T-cell (primary cell): ENCODE measurements around the gene RFTN1. TPM values are rescaled to one million over a fixed set of nuclear protein-coding genes. Genes with fewer than 3 reads are reported as not detected.

ENCODE experiments used
- ATAC-seq, 4 experiments: fragments of 200-7000 bp in 3 of 4; fragments of 150-1000 bp in 1 of 4; cut with Tn5 transposase; replicated peaks in 1 of 4; 1 replicate in 3 of 4; 2 replicates in 1 of 4; pipeline ENCODE4 v1.10.0; 2021; ENCODE audit warnings: moderate library complexity in 3 of 4, mild to moderate bottlenecking in 2 of 4, moderate number of reproducible peaks in 1 of 4
- CTCF ChIA-PET, 2 donors: fragments of 300-600 bp; sonication (Branson Sonifier 250); formaldehyde crosslinking; loops; one replicate each; lab custom pipeline; 2022; ENCODE audit warnings: antibody characterized with exemption in 2 of 2; lab: Charles Lee
- POLR2A ChIA-PET, 2 donors: fragments of 300-600 bp; sonication (Branson Sonifier 250); formaldehyde crosslinking; loops; one replicate each; lab custom pipeline; 2022; ENCODE audit warnings: antibody characterized with exemption in 2 of 2; lab: Charles Lee
- DNase-seq, 35 experiments: peaks; one replicate each; pipeline versions ENCODE4 v3.0.0 to v3.0.0-alpha.2; 2013 to 2023
- H3K27ac ChIP-seq: one replicate; pipeline ENCODE4 v1.5.1; 2013; ENCODE audit warnings: low read length
- H3K27me3 ChIP-seq, 2 experiments: replicated peaks in 1 of 2; 1 replicate in 1 of 2; 2 replicates in 1 of 2; pipeline versions ENCODE4 v1.6.1 to v1.7.0; 2013; ENCODE audit warnings: low read length in 1 of 2, mixed read lengths in 1 of 2; ENCODE audit not compliant: control insufficient read depth in 2 of 2, insufficient read depth in 2 of 2; ENCODE audit errors: extremely low read depth in 1 of 2
- H3K36me3 ChIP-seq, 2 donors: 1 replicate in 1 of 2; 2 replicates in 1 of 2; pipeline versions ENCODE4 v1.6.1 to v1.7.0; 2013; ENCODE audit warnings: low read length in 1 of 2; ENCODE audit not compliant: control insufficient read depth in 2 of 2, insufficient read depth in 1 of 2; ENCODE audit errors: extremely low read depth in 1 of 2
- H3K4me1 ChIP-seq, 2 experiments: 1 replicate in 1 of 2; 2 replicates in 1 of 2; pipeline versions ENCODE4 v1.6.1 to v1.7.0; 2013; ENCODE audit warnings: low read length in 2 of 2, mixed read lengths in 1 of 2; ENCODE audit not compliant: insufficient read depth in 2 of 2, control insufficient read depth in 1 of 2; ENCODE audit errors: extremely low read depth in 1 of 2
- H3K4me3 ChIP-seq, 2 donors: 1 replicate in 1 of 2; 2 replicates in 1 of 2; pipeline versions ENCODE4 v1.5.1 to v1.7.0; 2013; ENCODE audit warnings: mild to moderate bottlenecking in 2 of 2, low read length in 1 of 2, moderate library complexity in 1 of 2; ENCODE audit not compliant: control insufficient read depth in 1 of 2; ENCODE audit errors: extremely low read depth in 1 of 2
- H3K9me3 ChIP-seq: 2 replicates; pipeline ENCODE4 v1.7.0; 2013
- H3K27ac Mint-ChIP-seq, 2 donors: one replicate each; pipeline ENCODE4 v1.8.0; 2020 to 2021; ENCODE audit warnings: mild to moderate bottlenecking in 2 of 2, mixed read lengths in 2 of 2
- H3K27me3 Mint-ChIP-seq, 2 donors: one replicate each; pipeline ENCODE4 v1.8.0; 2021 to 2022; ENCODE audit warnings: mixed read lengths in 2 of 2
- H3K36me3 Mint-ChIP-seq: one replicate; pipeline ENCODE4 v1.8.0; 2021; ENCODE audit warnings: mixed read lengths
- H3K4me1 Mint-ChIP-seq, 3 donors: one replicate each; pipeline ENCODE4 v1.8.0; 2020 to 2022; ENCODE audit warnings: mixed read lengths in 3 of 3, mild to moderate bottlenecking in 1 of 3
- H3K4me3 Mint-ChIP-seq, 3 donors: one replicate each; pipeline ENCODE4 v1.8.0; 2020 to 2022; ENCODE audit warnings: mild to moderate bottlenecking in 3 of 3, mixed read lengths in 3 of 3, moderate library complexity in 3 of 3
- H3K9me3 Mint-ChIP-seq, 3 donors: one replicate each; pipeline ENCODE4 v1.8.0; 2020 to 2022; ENCODE audit warnings: mixed read lengths in 3 of 3
- WGBS: methylation state at CpG from one replicate; pipeline ENCODE4 v1.1.5; 2013; ENCODE audit warnings: missing lambda C conversion rate; ENCODE audit not compliant: insufficient coverage; 5-methylcytosine and 5-hydroxymethylcytosine counted together
- total RNA-seq, 35 experiments: library from RNA in 6 of 35; stranded (reverse) in 6 of 35; fragments of 120-200 nt in 1 of 35; gene quantifications; one replicate each; pipeline versions ENCODE4 v1.2.1 to v1.2.4 and lab custom pipeline; 2013 to 2026

The RFTN1 gene, protein sequence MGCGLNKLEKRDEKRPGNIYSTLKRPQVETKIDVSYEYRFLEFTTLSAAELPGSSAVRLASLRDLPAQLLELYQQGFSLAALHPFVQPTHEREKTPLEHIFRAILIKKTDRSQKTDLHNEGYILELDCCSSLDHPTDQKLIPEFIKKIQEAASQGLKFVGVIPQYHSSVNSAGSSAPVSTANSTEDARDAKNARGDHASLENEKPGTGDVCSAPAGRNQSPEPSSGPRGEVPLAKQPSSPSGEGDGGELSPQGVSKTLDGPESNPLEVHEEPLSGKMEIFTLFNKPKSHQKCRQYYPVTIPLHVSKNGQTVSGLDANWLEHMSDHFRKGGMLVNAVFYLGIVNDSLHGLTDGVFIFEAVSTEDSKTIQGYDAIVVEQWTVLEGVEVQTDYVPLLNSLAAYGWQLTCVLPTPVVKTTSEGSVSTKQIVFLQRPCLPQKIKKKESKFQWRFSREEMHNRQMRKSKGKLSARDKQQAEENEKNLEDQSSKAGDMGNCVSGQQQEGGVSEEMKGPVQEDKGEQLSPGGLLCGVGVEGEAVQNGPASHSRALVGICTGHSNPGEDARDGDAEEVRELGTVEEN
- total RNA-seq: 10 to 100 TPM; 55.5 to 73.4 (median 70.7) TPM
- 51.3 TPM for total RNA-seq (2013)
- 57.6 to 219 (median 96.1) reads per million in 29 experiments for total RNA-seq (lab: John Stamatoyannopoulos, UW)

DNA sequence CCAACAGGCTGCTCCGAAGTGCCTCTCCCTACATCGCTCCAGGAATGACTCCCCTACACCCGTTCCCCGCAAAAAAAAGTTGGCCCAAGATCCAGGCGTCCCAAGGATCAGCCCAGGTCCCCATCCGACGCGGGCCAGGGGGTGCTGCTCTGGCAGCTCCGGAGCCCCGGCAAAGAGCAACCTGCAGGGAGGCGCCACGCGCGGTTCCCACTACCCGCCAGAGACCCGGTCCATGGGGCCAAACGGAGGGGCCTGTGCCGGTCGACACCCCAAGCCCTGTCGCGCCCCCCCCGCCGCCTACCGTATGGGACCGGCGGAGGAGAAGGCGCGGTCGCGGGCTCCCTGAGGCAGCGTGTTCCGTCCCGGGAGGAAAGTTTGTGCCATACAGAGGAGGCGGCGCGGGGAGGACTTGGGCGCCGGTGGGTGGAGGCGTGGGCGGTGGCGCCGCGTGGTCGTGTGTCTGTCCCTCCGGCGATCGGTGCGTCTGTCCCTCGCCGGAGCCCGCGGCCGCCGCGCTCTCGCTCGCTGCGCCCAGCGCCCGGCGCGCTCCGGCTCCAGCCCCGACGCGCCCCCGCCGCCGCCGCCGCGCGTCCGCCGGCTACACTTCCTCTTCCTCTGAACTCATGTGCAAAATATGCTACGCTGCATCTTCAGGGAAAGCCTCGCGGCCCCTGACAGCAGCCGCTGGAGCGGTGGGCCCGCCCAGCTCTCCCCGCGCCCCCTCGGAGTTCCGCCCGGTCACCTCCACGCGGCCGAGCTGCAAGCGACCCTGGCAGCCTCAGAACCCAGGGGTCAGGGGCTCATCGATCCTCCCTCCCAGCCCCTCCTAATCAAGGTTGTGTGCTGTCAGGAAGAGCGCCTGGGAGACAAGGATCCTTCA lies at the start of gene RFTN1:
Gene RFTN1 (minus strand): TSS at position 559 of the 880 bp plus-strand sequence. CDS start 19,830 bp downstream, outside the sequence.
- WGBS: under 1% methylated on average over 89 of the region's 92 CpGs
- ATAC-seq: peak; percentile 19 to 57 (median 54)
- H3K4me3 Mint-ChIP-seq: peak within 1 kb of the TSS; percentile 97 to 98 (median 97)
- H3K36me3 Mint-ChIP-seq: no peaks in the 10 kb centered on the region
- no peaks in the 10 kb centered on the region for H3K27me3 Mint-ChIP-seq
- POLR2A ChIA-PET: interaction anchor here (0.5 to 1.5 kb wide), 5 partner anchors 61 to 228 kb away, joined by 3 to 6 read pairs (median 3); no protein-coding TSS in a partner anchor
- Histone ChIP-seq H3K4me3 (peak within 1 kb of the TSS; percentile 89 to 91), H3K27ac (peak within 1 kb of the TSS; percentile 88), H3K9me3 (no peaks in the 10 kb centered on the region), H3K36me3 (no peaks in the 10 kb centered on the region), H3K27me3 (no peaks in the 10 kb centered on the region), H3K4me1 (peaks cover 39 to 67% of the 10 kb centered on the region in 2 experiments)
- CTCF ChIA-PET: no interaction called here
- peaks cover 63 to 71% (median 69%) of the 10 kb centered on the region in 3 donors for H3K4me1 Mint-ChIP-seq
- DNase-seq: peak; percentile 19 to 74 (median 48)
- no peaks in the 10 kb centered on the region for H3K9me3 Mint-ChIP-seq
- H3K27ac Mint-ChIP-seq: peak within 1 kb of the TSS; percentile 89 to 94

DNA sequence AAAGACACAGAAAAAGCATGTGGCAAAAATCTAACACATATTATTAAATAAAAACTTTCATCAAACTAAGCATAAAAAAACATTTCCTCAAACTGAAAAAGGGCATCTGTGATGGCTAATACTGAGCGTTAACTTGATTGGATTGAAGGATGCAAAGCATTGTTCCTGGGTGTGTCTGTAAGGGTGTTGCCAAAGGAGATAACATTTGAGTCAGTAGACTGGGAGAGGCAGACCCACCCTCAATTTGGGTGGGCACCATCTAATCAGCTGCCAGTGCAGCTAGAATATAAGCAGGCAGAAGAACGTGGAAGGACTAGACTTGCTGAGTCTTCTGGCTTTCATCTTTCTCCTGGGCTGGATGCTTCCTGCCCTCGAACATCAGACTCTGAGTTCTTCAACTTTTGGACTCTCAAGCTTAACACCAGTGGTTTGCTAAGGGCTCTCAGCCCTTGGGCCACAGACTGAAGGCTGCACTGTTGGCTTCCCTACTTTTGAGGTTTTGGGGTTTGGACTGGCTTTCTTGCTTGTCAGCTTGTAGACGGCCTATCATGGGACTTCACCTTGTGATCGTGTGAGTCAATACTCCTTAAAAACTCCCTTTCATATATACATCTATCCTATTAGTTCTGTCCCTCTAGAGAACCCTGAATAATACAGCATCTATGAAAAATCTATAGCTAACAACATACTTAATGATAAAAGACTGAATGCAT lies 46.3 kb upstream of the RFTN1 start:
- ChIA-PET CTCF (interaction anchor here in 1 of 2 donors (0.6 kb wide), 1 partner anchor 146 kb away, joined by 3 read pairs; no protein-coding TSS in a partner anchor), POLR2A (no interaction called here)
- H3K4me3 Mint-ChIP-seq: no peak overlapping the region
- H3K4me1 Mint-ChIP-seq: no peaks in the 10 kb centered on the region
- WGBS: 88% methylated on average over 2 of the region's 5 CpGs
- H3K36me3 Mint-ChIP-seq: no peaks in the 10 kb centered on the region
- Histone ChIP-seq H3K4me3 (no peak overlapping the region), H3K36me3 (no peaks in the 10 kb centered on the region), H3K9me3 (no peaks in the 10 kb centered on the region), H3K4me1 (no peaks in the 10 kb centered on the region), H3K27me3 (peaks cover 0 to 9% of the 10 kb centered on the region in 2 experiments), H3K27ac (no peak overlapping the region)
- peaks cover 0 to 6% of the 10 kb centered on the region in 2 donors for H3K27me3 Mint-ChIP-seq
- ATAC-seq (no peak), DNase-seq (no peak)
- no peaks in the 10 kb centered on the region for H3K9me3 Mint-ChIP-seq
- H3K27ac Mint-ChIP-seq: no peak overlapping the region

DNA sequence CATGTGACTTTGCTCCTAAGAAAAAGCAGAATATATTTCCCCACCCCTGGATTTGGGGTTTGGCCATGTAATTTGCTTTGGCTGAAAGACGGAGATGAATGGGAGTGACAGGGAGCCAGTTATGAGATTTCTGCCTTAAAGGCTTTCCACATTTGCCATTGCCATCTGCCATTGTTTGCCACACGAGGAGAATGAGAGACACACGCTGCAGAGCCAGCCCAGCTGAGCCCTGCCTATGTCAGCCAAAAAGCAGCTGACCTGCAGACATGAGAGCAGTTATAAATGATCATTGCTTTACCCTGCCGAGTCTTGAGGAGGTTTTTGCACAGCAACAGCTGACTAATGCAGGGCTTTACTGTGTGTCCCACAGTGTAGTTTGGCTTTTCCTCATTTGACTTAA lies 40.6 kb upstream of the RFTN1 start:
- H3K9me3 ChIP-seq: no peaks in the 10 kb centered on the region
- H3K4me1 ChIP-seq: peaks cover 0 to 2% of the 10 kb centered on the region in 2 experiments
- no peak overlapping the region for H3K4me3 ChIP-seq
- ATAC-seq (no peak), DNase-seq (no peak)
- Mint-ChIP-seq H3K4me3 (no peak overlapping the region), H3K27me3 (peaks cover 5 to 9% of the 10 kb centered on the region in 2 donors), H3K36me3 (no peaks in the 10 kb centered on the region), H3K9me3 (no peaks in the 10 kb centered on the region), H3K27ac (no peak overlapping the region), H3K4me1 (peaks cover 6 to 9% (median 6%) of the 10 kb centered on the region in 3 donors)
- POLR2A ChIA-PET: no interaction called here
- H3K27ac ChIP-seq: no peak overlapping the region
- CTCF ChIA-PET: no interaction called here
- 66% methylated on average over 2 of the region's 4 CpGs for WGBS
- peaks cover 0 to 12% of the 10 kb centered on the region in 2 experiments for H3K27me3 ChIP-seq
- H3K36me3 ChIP-seq: no peaks in the 10 kb centered on the region

DNA sequence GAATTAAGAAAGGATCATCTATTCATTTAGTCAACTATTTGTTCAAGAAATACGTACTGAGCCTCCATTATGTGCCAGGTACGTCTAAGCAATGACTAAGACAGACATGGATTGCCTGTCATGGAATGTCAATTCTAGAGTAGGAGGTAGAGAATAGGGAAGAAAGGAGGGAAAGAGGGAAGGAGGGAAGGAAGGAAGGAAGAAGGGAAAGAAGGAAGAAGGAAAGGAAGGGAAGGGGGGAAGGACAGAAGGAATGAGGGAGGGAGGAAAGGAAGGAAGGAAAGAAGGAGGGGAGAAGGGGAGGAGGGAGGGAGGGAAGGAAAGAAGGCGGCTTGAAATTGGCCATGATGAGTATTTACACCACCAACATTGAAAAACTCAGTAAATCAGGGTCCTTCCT lies 39.3 kb upstream of the RFTN1 start:
- no peak overlapping the region for H3K27ac Mint-ChIP-seq
- CTCF ChIA-PET: interaction anchor here (0.5 to 1.5 kb wide), 2 partner anchors 266 to 502 kb away, joined by 4 to 12 read pairs; no protein-coding TSS in a partner anchor

DNA sequence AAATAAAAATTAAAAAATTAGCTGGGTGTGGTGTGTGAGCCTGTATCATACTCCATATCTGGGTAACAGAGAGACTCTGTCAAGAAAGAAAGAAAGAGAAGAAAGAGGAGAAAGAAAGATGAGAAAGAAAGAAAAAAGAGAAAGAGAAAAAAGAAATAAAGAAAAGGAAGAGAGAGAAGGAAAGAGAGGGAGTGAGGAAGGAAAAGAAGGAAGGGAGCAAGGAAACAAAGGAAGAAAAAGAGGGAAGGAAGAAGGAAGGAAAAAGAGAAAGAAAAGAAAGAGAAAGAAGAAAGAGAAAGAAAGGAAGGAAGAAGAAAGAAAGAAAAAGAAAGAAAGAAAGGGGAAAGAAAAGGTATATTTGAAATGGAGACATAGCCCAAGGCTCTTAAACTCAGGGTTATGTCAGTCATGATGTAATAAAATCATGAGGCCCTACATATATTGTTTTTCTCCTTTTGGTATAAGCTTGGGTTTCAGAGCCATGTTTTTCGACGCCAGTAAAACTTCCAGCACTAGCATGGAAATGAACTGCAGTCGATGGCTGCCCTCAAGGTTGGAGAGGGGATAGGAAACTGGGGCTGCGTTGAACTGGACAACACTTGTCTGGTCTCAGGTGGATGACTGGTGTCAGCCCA lies 38.0 kb upstream of the RFTN1 start:
- ChIA-PET POLR2A (interaction anchor here (0.6 to 0.8 kb wide), 2 partner anchors 470 to 1192 kb away, joined by 3 to 7 read pairs; no protein-coding TSS in a partner anchor), CTCF (interaction anchor here (0.7 to 1.9 kb wide), 5 partner anchors 69 to 501 kb away, joined by 3 to 15 read pairs (median 5); no protein-coding TSS in a partner anchor)
- peaks cover 5 to 9% of the 10 kb centered on the region in 2 donors for H3K27me3 Mint-ChIP-seq
- DNase-seq (no peak), ATAC-seq (no peak)
- Histone ChIP-seq H3K4me1 (peaks cover 2% of the 10 kb centered on the region in 2 experiments), H3K36me3 (no peaks in the 10 kb centered on the region), H3K27me3 (peaks cover 0 to 6% of the 10 kb centered on the region in 2 experiments), H3K4me3 (no peak overlapping the region), H3K27ac (no peak overlapping the region), H3K9me3 (no peaks in the 10 kb centered on the region)
- no peaks in the 10 kb centered on the region for H3K36me3 Mint-ChIP-seq
- WGBS: 88% methylated on average over 2 of the region's 4 CpGs
- H3K4me1 Mint-ChIP-seq: peaks cover 6 to 9% (median 6%) of the 10 kb centered on the region in 3 donors
- no peak overlapping the region for H3K27ac Mint-ChIP-seq
- no peaks in the 10 kb centered on the region for H3K9me3 Mint-ChIP-seq
- no peak overlapping the region for H3K4me3 Mint-ChIP-seq

More for the DNA sequence above, 39.3 kb upstream of the RFTN1 start:
- peaks cover 5 to 9% of the 10 kb centered on the region in 2 donors for H3K27me3 Mint-ChIP-seq
- H3K36me3 Mint-ChIP-seq: no peaks in the 10 kb centered on the region
- H3K9me3 ChIP-seq: no peaks in the 10 kb centered on the region
- DNase-seq (no peak), ATAC-seq (no peak)
- H3K4me3 Mint-ChIP-seq: no peak overlapping the region
- no peak overlapping the region for H3K27ac ChIP-seq
- POLR2A ChIA-PET: no interaction called here
- WGBS: 75% methylated on average over 1 of the region's 3 CpGs
- peaks cover 0 to 2% of the 10 kb centered on the region in 2 experiments for H3K4me1 ChIP-seq
- H3K27me3 ChIP-seq: peaks cover 0 to 12% of the 10 kb centered on the region in 2 experiments
- no peak overlapping the region for H3K4me3 ChIP-seq
- no peaks in the 10 kb centered on the region for H3K9me3 Mint-ChIP-seq
- no peaks in the 10 kb centered on the region for H3K36me3 ChIP-seq
- H3K4me1 Mint-ChIP-seq: peaks cover 6 to 9% (median 6%) of the 10 kb centered on the region in 3 donors
